GM18951 (cell line): ENCODE results near the gene GPC6.
"Not testable (repeated sequence)": the region's sequence is repeated elsewhere in the genome, so short reads cannot be mapped to it uniquely, and the experiment has no call there.

Experiments used
- POLR2A ChIP-seq: IDR thresholded peaks from 4 replicates; pipeline ENCODE4 v1.6.1; 2011; ENCODE audit warnings: mild to moderate bottlenecking; ENCODE audit not compliant: insufficient read length, insufficient read depth; ENCODE audit errors: extremely low read depth
- in situ Hi-C: fragments of 300-500 bp; cut with MboI; formaldehyde crosslinking; loops from one replicate; pipeline ENCODE4 v1.12.0; 2022; ENCODE audit warnings: low sequenced_read_pairs, mixed read lengths, inconsistent platforms; ENCODE audit not compliant: unreplicated experiment

Gene GPC6

GRCh38 chr13:93476175-93476574, 249.6 kb downstream of the GPC6 start:
- in situ Hi-C loops, result no loop called here
- TF ChIP-seq POLR2A, result no peak

GRCh38 chr13:93477238-93477637, 250.6 kb downstream of the GPC6 start:
- in situ Hi-C loops, result no loop called here

GRCh38 chr13:93480553-93481106, 254.0 kb downstream of the GPC6 start:
- in situ Hi-C loops, result no loop called here
- no peak for TF ChIP-seq POLR2A

More at GRCh38 chr13:93477238-93477637, 250.6 kb downstream of the GPC6 start:
- no peak for TF ChIP-seq POLR2A

GRCh38 chr13:93496117-93496516, 269.5 kb downstream of the GPC6 start:
- in situ Hi-C loops, result not testable (repeated sequence)

DNA sequence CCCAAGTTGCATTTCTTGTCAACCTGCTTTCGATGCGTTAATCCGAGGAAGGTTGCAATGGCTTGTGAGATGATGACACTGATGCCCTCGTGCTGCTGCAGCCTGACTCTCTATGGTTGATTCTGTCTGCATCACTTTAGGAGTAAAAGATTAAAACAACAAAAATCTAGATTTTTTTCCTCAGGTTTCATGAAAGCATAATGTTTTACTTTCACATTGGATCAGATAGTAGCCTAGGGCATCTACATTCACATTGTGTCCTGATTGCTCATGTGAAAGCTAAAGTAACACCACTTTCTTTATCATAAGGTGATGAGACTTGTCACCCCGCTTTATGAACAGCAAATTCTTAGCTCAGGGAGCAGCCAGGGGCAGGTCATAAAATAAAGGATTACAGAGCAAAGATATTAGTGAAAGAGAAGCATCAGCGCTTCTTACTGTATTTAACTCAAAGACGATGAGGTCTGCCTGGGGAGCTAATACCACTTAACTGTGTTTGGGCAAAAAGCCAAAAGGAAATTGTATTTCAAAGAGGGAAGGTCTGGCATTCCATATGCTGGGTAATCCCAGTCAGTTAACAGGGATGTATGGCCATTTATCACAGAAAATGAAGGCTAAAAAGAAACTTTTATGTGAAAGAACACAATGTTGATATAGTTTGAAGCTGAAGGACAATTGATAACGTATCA, 270.5 kb downstream of the GPC6 start:
- in situ Hi-C loops, result no loop called here
- TF ChIP-seq POLR2A, result no peak

- in situ Hi-C loops, result no loop called here
- no peak for TF ChIP-seq POLR2A
These were observed 273.4 kb downstream of the GPC6 start for GRCh38 chr13:93499991-93500390.

DNA sequence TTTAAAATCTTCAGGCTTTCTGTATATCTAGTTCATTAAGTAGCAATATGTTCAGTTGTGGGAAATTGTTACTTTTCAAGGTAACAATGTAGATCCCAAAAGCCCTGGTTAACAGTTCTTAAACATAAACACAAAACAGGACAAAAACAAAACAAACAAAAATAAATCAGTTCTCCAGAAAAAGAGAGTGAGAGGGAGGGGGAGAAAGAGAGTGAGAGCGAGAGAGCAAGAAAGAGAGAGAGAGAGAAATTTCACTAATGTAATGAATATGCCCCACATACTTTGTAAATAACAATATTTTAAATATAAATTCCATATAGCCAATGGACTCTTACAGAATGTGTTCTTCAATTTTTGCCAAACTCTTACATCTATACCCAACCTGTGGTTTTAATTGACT, 275.5 kb downstream of the GPC6 start:
- no peak for TF ChIP-seq POLR2A
- in situ Hi-C loops, result no loop called here

GRCh38 chr13:93502987-93503615, 276.5 kb downstream of the GPC6 start:
- in situ Hi-C loops, result no loop called here

DNA sequence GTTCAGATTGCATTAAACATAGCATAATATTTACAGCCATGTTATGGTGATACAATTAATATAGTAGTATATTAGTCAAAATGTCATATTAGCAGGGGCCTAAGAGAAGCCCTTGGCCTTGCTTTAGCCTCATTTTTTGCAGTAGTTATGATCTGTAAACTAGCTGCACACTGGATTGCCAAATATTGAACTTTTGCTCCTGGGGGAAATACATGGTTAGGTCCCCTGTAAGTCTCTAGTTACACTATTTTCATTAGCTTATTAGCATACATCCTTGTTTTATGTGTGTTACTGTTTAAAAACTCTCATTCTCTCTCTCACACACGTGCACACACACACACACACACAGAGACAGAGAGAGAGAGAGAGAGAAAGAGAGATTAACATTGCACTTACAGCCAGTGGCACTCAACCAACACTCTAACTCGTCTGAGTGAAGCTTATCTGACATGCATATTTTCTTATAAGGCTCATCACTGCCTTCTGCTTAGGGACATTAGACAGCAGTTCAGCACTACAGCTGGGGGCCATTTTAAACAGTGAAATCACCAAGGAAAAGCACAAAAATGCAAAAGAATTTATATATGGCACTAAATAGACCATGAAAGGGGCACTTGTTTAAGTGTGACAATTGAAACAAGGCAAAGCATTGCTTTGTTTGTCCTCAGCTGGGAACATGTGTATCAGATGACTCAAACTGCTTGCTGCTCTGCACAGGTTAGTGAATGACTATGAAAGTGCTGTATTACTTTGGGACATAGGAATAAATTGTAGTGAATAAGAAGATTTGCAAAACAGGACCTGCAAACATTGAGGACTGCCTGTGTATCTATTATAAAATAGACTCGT, 278.7 kb downstream of the GPC6 start:
- no peak for TF ChIP-seq POLR2A
- in situ Hi-C loops, result no loop called here

More at GRCh38 chr13:93502987-93503615, 276.5 kb downstream of the GPC6 start:
- no peak for TF ChIP-seq POLR2A

- no peak for TF ChIP-seq POLR2A
- in situ Hi-C loops, result no loop called here
These were observed 284.4 kb downstream of the GPC6 start for GRCh38 chr13:93511011-93511410.

DNA sequence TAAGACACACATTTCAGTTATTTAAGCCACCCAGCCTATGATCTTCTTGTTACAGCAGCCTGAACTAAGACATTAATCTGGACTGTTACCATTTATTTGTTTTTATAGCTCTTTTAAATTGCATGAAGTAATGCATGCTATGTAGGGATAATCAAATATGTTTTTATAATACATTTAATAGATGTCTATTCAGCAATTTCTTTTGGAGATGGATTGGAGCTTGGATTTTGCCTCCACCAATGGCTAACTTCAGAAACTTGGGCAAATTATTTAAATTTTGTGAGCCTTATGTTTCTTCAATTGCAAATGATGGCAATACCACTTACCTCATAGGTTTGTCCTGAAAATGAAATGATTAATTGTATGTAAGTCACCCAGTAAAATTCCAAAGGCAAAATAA, 288.7 kb downstream of the GPC6 start:
- no peak for TF ChIP-seq POLR2A
- in situ Hi-C loops, result no loop called here

- TF ChIP-seq POLR2A, result no peak
- in situ Hi-C loops, result no loop called here
These were observed 291.1 kb downstream of the GPC6 start for GRCh38 chr13:93517658-93518057.

DNA sequence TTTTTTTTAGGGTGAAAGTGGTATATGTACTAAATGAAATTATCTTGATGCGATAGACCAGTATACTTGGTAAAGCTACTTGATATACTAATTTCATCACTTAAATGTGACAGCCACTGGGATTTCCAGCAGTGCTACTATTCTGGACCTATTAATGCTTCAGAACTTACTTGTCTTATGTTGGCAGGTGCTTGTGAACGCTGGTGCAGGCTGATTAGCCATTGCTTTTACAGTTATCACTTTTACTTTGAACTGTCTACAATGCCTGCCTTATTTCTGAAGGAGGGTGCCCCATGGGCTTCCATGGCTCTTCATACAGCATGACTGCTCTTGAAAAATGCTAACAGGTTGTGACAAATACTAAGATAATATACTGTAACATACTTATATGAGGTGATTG, 294.7 kb downstream of the GPC6 start:
- no peak for TF ChIP-seq POLR2A
- in situ Hi-C loops, result no loop called here
